Measurements from ENCODE around the gene TMSB10.

The TMSB10 gene

GRCh38 chr2:84880645-84881521 is 24.6 kb upstream of the TMSB10 start, which contains the start of gene TRABD2A:
Gene TRABD2A (minus strand): TSS chr2:84881084. CDS start chr2:84881039, 45 bp downstream.
- DNase-seq, result peak; percentile 63

GRCh38 chr2:84881581-84882413 is 23.7 kb upstream of the TMSB10 start:
- DNase-seq, result peak; percentile 90

- DNase-seq, result no peak
These were observed 23.1 kb upstream of the TMSB10 start for GRCh38 chr2:84882414-84882738.

- DNase-seq, result no peak
These were observed 22.5 kb upstream of the TMSB10 start for GRCh38 chr2:84882775-84883550.

- no peak for DNase-seq
These were observed 21.0 kb upstream of the TMSB10 start for GRCh38 chr2:84884449-84884848.

- DNase-seq, result no peak
These were observed 20.3 kb upstream of the TMSB10 start for GRCh38 chr2:84885111-84885510.

- no peak for DNase-seq
These were observed 18.7 kb upstream of the TMSB10 start for GRCh38 chr2:84886791-84887190.

- peak; percentile 49 for DNase-seq
These were observed 16.8 kb upstream of the TMSB10 start for GRCh38 chr2:84888401-84889276.

GRCh38 chr2:84889332-84889731 is 16.1 kb upstream of the TMSB10 start:
- no peak for DNase-seq

- no peak for DNase-seq
These were observed 14.0 kb upstream of the TMSB10 start for GRCh38 chr2:84891355-84892010.

GRCh38 chr2:84894131-84894586 is 11.3 kb upstream of the TMSB10 start:
- DNase-seq, result no peak

GRCh38 chr2:84894758-84895520 is 10.5 kb upstream of the TMSB10 start:
- DNase-seq, result no peak

GRCh38 chr2:84896567-84896966 is 8.9 kb upstream of the TMSB10 start:
- DNase-seq, result no peak

- DNase-seq, result no peak
These were observed 7.7 kb upstream of the TMSB10 start for GRCh38 chr2:84897773-84898172.

GRCh38 chr2:84899304-84900204 is 5.9 kb upstream of the TMSB10 start:
- no peak for DNase-seq

- no peak for DNase-seq
These were observed 4.5 kb upstream of the TMSB10 start for GRCh38 chr2:84900971-84901370.

- no peak for DNase-seq
These were observed 3.8 kb upstream of the TMSB10 start for GRCh38 chr2:84901593-84902120.

- DNase-seq, result no peak
These were observed 2.9 kb upstream of the TMSB10 start for GRCh38 chr2:84902526-84902925.

GRCh38 chr2:84904151-84904550 is 1.3 kb upstream of the TMSB10 start:
- no peak for DNase-seq

Data from stimulated activated CD4-positive, alpha-beta T cell treated with anti-CD3 and anti-CD28 coated beads, Interleukin-4, amount 100 ng/mL, for 24 hours (primary cell).